HepG2 (cell line): ENCODE results near the gene NAPB. TPM values are rescaled to one million over a fixed set of nuclear protein-coding genes. Genes with fewer than 3 reads are reported as not detected.

Experiments
- AGO1 ChIP-seq: fragments of 200-400 bp; formaldehyde crosslinking; IDR thresholded peaks from 2 replicates; pipeline ENCODE4 v1.6.1; 2017; ENCODE audit warnings: mild to moderate bottlenecking, low read depth, low read length, moderate library complexity; ENCODE audit not compliant: poor library complexity, severe bottlenecking
- CHD4 ChIP-seq: fragments of 200-600 bp; sonication (generic); IDR thresholded peaks from 2 replicates; pipeline ENCODE4 v1.7.0; 2017; ENCODE audit warnings: mild to moderate bottlenecking, low read length, borderline replicate concordance
- DR1 ChIP-seq: sonication (generic); formaldehyde crosslinking; IDR thresholded peaks from 2 replicates; pipeline ENCODE4 v1.8.0; 2021; ENCODE audit warnings: mild to moderate bottlenecking, missing genetic modification reagents, inconsistent platforms
- ESRRA ChIP-seq: sonication (generic); formaldehyde crosslinking; IDR thresholded peaks from 2 replicates; pipeline ENCODE4 v1.5.1; 2020; ENCODE audit warnings: mild to moderate bottlenecking, low read depth, missing genetic modification reagents
- GABPA ChIP-seq, 2 experiments: IDR thresholded peaks; 2 replicates each; pipeline ENCODE4 v1.6.1; 2011 to 2016; ENCODE audit warnings: low read depth in 2 of 2, low read length in 1 of 2, missing biosample characterization in 1 of 2, missing genetic modification characterization in 1 of 2
- HNRNPLL ChIP-seq: fragments of 200-400 bp; formaldehyde crosslinking; IDR thresholded peaks from 2 replicates; pipeline ENCODE4 v1.6.1; 2017; ENCODE audit warnings: mild to moderate bottlenecking, low read depth, low read length; ENCODE audit not compliant: poor library complexity, severe bottlenecking
- HOXD1 ChIP-seq: sonication (generic); formaldehyde crosslinking; IDR thresholded peaks from 2 replicates; pipeline ENCODE4 v1.5.0; 2020; ENCODE audit warnings: missing genetic modification reagents
- KDM5B ChIP-seq: sonication (generic); formaldehyde crosslinking; IDR thresholded peaks from 2 replicates; pipeline ENCODE4 v1.4.0; 2020; ENCODE audit warnings: missing genetic modification reagents, mild to moderate bottlenecking, borderline replicate concordance
- MTF1 ChIP-seq: sonication (generic); formaldehyde crosslinking; IDR thresholded peaks from 2 replicates; pipeline ENCODE4 v1.5.0; 2020; ENCODE audit warnings: missing genetic modification reagents
- NKX3-1 ChIP-seq: sonication (generic); formaldehyde crosslinking; IDR thresholded peaks from 2 replicates; pipeline ENCODE4 v1.5.0; 2020; ENCODE audit warnings: missing genetic modification reagents
- REPIN1 ChIP-seq: sonication (generic); formaldehyde crosslinking; IDR thresholded peaks from 2 replicates; pipeline ENCODE4 v1.8.0; 2022; ENCODE audit warnings: missing genetic modification reagents, low read depth, mild to moderate bottlenecking, borderline replicate concordance
- RFXAP ChIP-seq: sonication (generic); formaldehyde crosslinking; IDR thresholded peaks from 2 replicates; pipeline ENCODE4 v1.4.0; 2020; ENCODE audit warnings: missing genetic modification reagents, borderline replicate concordance
- SETDB1 ChIP-seq: sonication (generic); formaldehyde crosslinking; IDR thresholded peaks from 2 replicates; pipeline ENCODE4 v1.5.1; 2020; ENCODE audit warnings: missing genetic modification reagents, mild to moderate bottlenecking, borderline replicate concordance
- SP140L ChIP-seq: sonication (generic); formaldehyde crosslinking; IDR thresholded peaks from 2 replicates; pipeline ENCODE4 v1.4.0; 2020; ENCODE audit warnings: missing genetic modification reagents, borderline replicate concordance
- TAF1 ChIP-seq: sonication (generic); formaldehyde crosslinking; IDR thresholded peaks from 2 replicates; pipeline ENCODE4 v1.4.0; 2020; ENCODE audit warnings: missing genetic modification reagents
- ZKSCAN5 ChIP-seq: sonication (generic); formaldehyde crosslinking; IDR thresholded peaks from 2 replicates; pipeline ENCODE4 v1.5.1; 2020; ENCODE audit warnings: mild to moderate bottlenecking, missing genetic modification reagents
- ZNF263 ChIP-seq: sonication (generic); formaldehyde crosslinking; IDR thresholded peaks from 2 replicates; pipeline ENCODE4 v1.4.0; 2020; ENCODE audit warnings: missing genetic modification reagents
- ZNF335 ChIP-seq: sonication (generic); formaldehyde crosslinking; IDR thresholded peaks from 2 replicates; pipeline ENCODE4 v1.4.0; 2020; ENCODE audit warnings: missing genetic modification reagents
- ZNF350 ChIP-seq: sonication (generic); formaldehyde crosslinking; IDR thresholded peaks from 2 replicates; pipeline ENCODE4 v1.4.0; 2020; ENCODE audit warnings: mild to moderate bottlenecking, low read depth, missing genetic modification reagents, borderline replicate concordance
- ZNF737 ChIP-seq: sonication (generic); formaldehyde crosslinking; IDR thresholded peaks from 2 replicates; pipeline ENCODE4 v1.5.0; 2020; ENCODE audit warnings: missing genetic modification reagents, mild to moderate bottlenecking, borderline replicate concordance
- polyA plus RNA-seq, 8 experiments: library from polyadenylated mRNA; depleted of rRNA in 3 of 8; stranded (reverse) in 7 of 8; unstranded in 1 of 8; fragments of >200 nt; fragmentation: Illumina TruSeq in 4 of 8; extraction: Trizol in 4 of 8; gene quantifications; 2 replicates each; pipeline versions ENCODE4 v1.2.1 to v1.2.3, GENCODE V29; 2011 to 2016; ENCODE audit warnings: low read depth in 4 of 8, missing spikeins in 1 of 8, mixed read lengths in 1 of 8; ENCODE audit not compliant: insufficient read depth in 1 of 8
- total RNA-seq, 5 experiments: library from RNA; depleted of rRNA; stranded (reverse); fragments of >200 nt; fragmentation: Illumina TruSeq; extraction: Trizol; gene quantifications; 2 replicates each; pipeline ENCODE4 v1.2.3, GENCODE V29; 2016; ENCODE audit warnings: low read depth in 1 of 5
- TF ChIP-seq, protein P1 (sequence below): sonication (generic); formaldehyde crosslinking; IDR thresholded peaks from 2 replicates; pipeline ENCODE4 v1.8.1; 2023; ENCODE audit warnings: mild to moderate bottlenecking, missing genetic modification reagents, borderline replicate concordance
- TF ChIP-seq, protein P2 (sequence below): sonication (generic); formaldehyde crosslinking; IDR thresholded peaks from 2 replicates; pipeline ENCODE4 v1.4.0; 2020; ENCODE audit warnings: missing genetic modification reagents
- TF ChIP-seq, protein P3 (sequence below): IDR thresholded peaks from 2 replicates; pipeline ENCODE4 v1.6.1; 2016; ENCODE audit warnings: missing biosample characterization, missing genetic modification reagents, low read depth
- TF ChIP-seq, protein P4 (sequence below): sonication (generic); formaldehyde crosslinking; IDR thresholded peaks from 2 replicates; pipeline ENCODE4 v1.4.0; 2020; ENCODE audit warnings: mild to moderate bottlenecking, missing genetic modification reagents

The NAPB gene
- total and polyA plus RNA-seq, 2 of the 13 experiments (the other 11 are each of a cell fraction or from before 2014, with no cell fraction given) = 15.2 to 16.1 TPM

- TF ChIP-seq GABPA (IDR thresholded peaks at IDR 0.05; ENCODE audit: low read depth, low read length) (no peak), GABPA (CRISPR knock-in tag; IDR thresholded peaks at IDR 0.05; ENCODE audit: low read depth) (no peak), SP140L (CRISPR knock-in tag) (no peak), HOXD1 (CRISPR knock-in tag) (no peak), ZNF350 (CRISPR knock-in tag) (no peak), CHD4 (0 out of 2 replicates have a peak, but pooled peaks have one; percentile 43), ZNF335 (no peak), TAF1 (CRISPR knock-in tag) (no peak), ZNF263 (CRISPR knock-in tag) (no peak), KDM5B (CRISPR knock-in tag) (0 out of 2 replicates have a peak, but pooled peaks have one; percentile 2), DR1 (CRISPR knock-in tag) (no peak), RFXAP (CRISPR knock-in tag) (no peak), AGO1 (peak; percentile 28), SETDB1 (no peak), MTF1 (CRISPR knock-in tag) (no peak), HNRNPLL (peak; percentile 47), NKX3-1 (CRISPR knock-in tag) (no peak), ESRRA (no peak), REPIN1 (CRISPR knock-in tag) (0 out of 2 replicates have a peak, but pooled peaks have one; percentile 33), ZKSCAN5 (CRISPR knock-in tag) (no peak), ZNF737 (no peak)
- TF ChIP-seq, protein P1, sequence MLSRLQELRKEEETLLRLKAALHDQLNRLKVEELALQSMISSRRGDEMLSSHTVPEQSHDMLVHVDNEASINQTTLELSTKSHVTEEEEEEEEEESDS = no peak
- TF ChIP-seq, protein P2, sequence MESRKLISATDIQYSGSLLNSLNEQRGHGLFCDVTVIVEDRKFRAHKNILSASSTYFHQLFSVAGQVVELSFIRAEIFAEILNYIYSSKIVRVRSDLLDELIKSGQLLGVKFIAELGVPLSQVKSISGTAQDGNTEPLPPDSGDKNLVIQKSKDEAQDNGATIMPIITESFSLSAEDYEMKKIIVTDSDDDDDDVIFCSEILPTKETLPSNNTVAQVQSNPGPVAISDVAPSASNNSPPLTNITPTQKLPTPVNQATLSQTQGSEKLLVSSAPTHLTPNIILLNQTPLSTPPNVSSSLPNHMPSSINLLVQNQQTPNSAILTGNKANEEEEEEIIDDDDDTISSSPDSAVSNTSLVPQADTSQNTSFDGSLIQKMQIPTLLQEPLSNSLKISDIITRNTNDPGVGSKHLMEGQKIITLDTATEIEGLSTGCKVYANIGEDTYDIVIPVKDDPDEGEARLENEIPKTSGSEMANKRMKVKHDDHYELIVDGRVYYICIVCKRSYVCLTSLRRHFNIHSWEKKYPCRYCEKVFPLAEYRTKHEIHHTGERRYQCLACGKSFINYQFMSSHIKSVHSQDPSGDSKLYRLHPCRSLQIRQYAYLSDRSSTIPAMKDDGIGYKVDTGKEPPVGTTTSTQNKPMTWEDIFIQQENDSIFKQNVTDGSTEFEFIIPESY (CRISPR knock-in tag) = no peak
- TF ChIP-seq, protein P3, sequence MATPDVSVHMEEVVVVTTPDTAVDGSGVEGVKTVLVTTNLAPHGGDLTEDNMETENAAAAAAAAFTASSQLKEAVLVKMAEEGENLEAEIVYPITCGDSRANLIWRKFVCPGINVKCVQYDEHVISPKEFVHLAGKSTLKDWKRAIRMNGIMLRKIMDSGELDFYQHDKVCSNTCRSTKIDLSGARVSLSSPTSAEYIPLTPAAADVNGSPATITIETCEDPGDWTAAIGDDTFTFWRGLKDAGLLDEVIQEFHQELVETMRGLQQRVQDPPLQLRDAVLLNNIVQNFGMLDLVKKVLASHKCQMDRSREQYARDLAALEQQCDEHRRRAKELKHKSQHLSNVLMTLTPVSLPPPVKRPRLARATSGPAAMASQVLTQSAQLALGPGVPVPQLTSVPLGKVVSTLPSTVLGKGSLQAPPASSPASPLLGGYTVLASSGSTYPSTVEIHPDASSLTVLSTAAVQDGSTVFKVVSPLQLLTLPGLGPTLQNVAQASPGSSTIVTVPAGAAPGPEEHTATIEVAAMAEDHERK (CRISPR knock-in tag) = no peak
- TF ChIP-seq, protein P4, sequence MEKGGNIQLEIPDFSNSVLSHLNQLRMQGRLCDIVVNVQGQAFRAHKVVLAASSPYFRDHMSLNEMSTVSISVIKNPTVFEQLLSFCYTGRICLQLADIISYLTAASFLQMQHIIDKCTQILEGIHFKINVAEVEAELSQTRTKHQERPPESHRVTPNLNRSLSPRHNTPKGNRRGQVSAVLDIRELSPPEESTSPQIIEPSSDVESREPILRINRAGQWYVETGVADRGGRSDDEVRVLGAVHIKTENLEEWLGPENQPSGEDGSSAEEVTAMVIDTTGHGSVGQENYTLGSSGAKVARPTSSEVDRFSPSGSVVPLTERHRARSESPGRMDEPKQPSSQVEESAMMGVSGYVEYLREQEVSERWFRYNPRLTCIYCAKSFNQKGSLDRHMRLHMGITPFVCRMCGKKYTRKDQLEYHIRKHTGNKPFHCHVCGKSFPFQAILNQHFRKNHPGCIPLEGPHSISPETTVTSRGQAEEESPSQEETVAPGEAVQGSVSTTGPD (CRISPR knock-in tag) = no peak
These were observed 1.0 kb downstream of the NAPB start (continued) for GRCh38 chr20:23419995-23420901.
